Measurements from ENCODE around the gene SNX24. TPM values are rescaled to one million over a fixed set of nuclear protein-coding genes. Genes with fewer than 3 reads are reported as not detected.

Gene SNX24
- total and polyA plus RNA-seq, 9 of the 15 experiments (the other 6 are each of a cell fraction or from before 2014, with no cell fraction given), result 5.3 to 10.1 (median 7.9) TPM

GRCh38 chr5:122954719-122955118, 109.3 kb downstream of the SNX24 start (continued):
- no peak for TF ChIP-seq GTF3C2 (IDR thresholded peaks at IDR 0.05; ENCODE audit: borderline replicate concordance, extremely low read depth, insufficient read length)
- TF ChIP-seq GABPA (tag; conservative IDR thresholded peaks at IDR 0.05; ENCODE audit: low read depth), result no peak
- TF ChIP-seq PPARD (CRISPR knock-in tag; IDR thresholded peaks at IDR 0.05), result no peak
- no peak for TF ChIP-seq COPS2 (conservative IDR thresholded peaks at IDR 0.05)
- TF ChIP-seq ZNF408 (CRISPR knock-in tag; IDR thresholded peaks at IDR 0.05; ENCODE audit: low read depth), result no peak
- TF ChIP-seq PRDM10 (IDR thresholded peaks at IDR 0.05; ENCODE audit: partially characterized antibody), result no peak
- no peak for TF ChIP-seq ZNF655 (CRISPR knock-in tag; IDR thresholded peaks at IDR 0.05)
